ENCODE data around the gene EIF3L.

EIF3L gene

DNA sequence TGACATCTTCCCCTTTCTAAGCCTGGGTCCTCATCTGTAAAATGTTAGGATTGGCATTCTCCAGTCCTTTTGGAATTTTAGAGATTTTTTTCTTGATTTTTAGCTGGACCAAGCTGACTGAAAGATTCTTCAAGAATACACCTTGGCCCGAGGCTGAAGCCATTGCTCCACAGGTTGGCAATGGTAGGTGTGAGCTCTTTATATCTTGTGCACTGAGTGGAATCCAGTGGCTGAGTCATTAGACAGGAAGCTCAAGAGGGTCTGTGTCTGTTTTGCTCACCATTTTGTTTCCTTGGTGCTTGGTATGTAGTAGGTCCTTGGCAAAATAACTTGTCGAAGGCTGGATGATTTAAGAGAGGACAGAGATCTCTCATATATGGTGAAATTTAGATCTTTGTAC lies 6.2 kb downstream of the EIF3L start:
- DNase-seq, result no peak

- DNase-seq, result no peak
These were observed 11.7 kb downstream of the EIF3L start for GRCh38 chr22:37860796-37861421.

- DNase-seq, result no peak
These were observed 13.5 kb downstream of the EIF3L start for GRCh38 chr22:37862570-37863325.

DNA sequence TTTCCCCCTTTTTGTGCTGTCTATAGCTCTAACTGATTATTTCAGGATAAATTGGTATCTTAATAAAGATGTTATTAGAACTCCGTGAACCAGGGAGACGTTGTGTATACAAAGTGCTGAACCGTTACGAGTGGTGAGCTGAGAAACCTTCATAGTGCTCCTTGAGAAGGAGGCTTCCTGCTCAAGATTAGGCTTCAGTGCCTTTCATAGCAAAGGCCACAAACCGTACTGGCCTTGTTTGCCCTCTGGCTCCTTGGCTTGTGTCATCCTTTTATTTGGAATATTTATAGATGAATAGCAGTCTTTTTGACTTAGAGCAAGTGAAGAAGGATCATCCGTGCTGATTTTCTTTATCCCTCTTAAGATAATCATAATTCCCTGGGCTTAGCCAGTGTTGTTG lies 16.3 kb downstream of the EIF3L start:
- DNase-seq, result no peak

DNA sequence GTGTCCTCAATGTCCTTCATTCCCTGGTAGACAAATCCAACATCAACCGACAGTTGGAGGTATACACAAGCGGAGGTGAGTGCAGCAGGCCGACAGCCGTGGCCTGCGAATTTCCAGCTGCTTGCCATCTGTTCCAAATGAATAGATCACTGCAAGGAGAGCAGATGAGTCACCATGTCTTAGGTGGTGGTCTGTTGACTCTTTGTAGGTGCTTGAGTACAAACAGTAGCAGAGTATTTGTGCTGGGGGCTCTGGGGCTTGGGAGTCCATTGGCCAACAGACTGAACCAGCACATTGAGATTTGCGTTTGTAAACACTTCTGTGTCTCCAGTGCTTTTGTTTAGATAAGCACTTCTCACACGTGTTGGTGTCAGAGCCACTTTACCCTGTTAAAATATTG lies 21.1 kb downstream of the EIF3L start:
- DNase-seq, result no peak

DNA sequence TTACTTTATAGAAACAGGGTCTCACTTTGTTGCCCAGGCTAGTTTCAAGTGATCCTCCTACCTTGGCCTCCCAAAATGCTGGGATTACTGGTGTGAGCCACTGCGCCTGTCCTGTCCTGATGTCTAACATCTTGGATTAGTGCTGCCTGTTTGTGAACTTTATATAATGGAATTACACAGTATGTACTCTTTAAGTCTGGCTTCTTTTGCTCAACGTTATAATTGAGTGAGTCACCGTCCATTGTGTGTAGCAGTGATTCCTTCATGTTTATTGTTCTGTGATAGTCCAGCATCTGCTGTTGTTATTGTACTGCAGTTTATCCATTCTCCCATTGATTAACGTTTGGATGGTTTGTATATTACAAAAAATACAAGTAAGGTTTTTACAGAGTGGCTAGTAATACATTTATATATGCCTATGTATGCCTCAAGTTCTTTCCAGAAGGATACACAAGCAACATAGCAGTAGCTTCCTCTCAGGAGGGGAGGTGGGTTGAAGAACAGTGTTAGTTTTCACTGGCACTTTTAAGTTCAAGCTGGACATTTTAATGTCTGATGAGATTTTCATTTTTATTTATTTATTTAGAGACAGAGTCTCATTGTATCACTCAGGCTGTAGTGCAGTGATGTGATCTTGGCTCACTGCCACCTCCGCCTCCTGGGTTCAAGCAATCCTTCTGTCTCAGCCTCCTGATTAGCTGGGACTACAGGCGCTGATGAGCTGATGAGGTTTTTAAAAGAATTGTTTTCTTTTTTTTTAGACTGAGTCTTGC lies 31.6 kb downstream of the EIF3L start:
- DNase-seq, result no peak

- DNase-seq, result no peak
These were observed 35.2 kb downstream of the EIF3L start for GRCh38 chr22:37884420-37884819.

DNA sequence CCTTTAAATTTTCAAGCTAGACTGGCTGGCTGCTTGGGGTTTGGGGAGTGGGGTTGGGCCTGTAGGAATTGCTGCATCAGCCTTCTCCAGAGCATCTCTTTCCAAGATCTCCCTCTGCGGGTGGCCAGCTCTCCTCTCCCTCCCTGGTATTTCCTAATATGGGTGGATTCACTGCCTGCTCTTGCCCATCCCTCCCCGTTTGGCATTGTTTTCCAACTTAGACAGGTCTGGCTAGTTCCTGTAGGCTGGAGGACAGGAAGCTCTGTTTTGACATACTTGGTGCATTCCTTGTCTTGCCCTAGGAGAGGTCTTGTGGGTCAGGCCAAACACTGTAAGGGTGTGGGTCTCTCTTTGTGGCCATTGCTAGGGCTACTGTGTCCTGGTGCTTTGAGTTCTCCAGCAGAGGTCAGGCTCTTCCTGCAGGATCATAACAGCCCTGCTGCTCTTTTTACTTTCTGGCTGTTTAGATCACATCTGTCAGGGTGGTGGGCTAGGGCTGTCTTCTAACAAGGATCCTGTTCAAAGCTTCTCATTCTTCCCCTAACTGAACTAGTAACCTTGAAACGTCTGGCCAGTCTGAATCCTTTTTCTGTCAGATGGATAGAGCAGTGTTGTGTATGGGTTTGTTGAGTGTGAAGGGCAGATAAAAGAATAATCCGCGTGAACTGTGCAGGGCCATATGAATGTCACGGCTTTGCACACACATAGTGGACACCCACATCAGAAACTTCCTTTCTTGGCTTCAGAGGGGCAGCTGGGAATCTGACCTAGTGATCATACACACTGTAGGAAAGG lies 38.6 kb downstream of the EIF3L start:
- DNase-seq, result peak in 1 of 2 donors; percentile 8

GRCh38 chr22:37891926-37892325 lies 42.7 kb downstream of the EIF3L start:
- DNase-seq, result no peak

- DNase-seq, result no peak
These were observed 43.5 kb downstream of the EIF3L start for GRCh38 chr22:37892566-37893335.

GRCh38 chr22:37893583-37893983 lies 44.4 kb downstream of the EIF3L start:
- no peak for DNase-seq

- no peak for DNase-seq
These were observed 45.9 kb downstream of the EIF3L start for GRCh38 chr22:37894939-37895670.

- DNase-seq, result peak; percentile 46 to 67
These were observed 47.0 kb downstream of the EIF3L start for GRCh38 chr22:37896181-37896592.

- DNase-seq, result no peak
These were observed 47.7 kb downstream of the EIF3L start for GRCh38 chr22:37896939-37897338.

DNA sequence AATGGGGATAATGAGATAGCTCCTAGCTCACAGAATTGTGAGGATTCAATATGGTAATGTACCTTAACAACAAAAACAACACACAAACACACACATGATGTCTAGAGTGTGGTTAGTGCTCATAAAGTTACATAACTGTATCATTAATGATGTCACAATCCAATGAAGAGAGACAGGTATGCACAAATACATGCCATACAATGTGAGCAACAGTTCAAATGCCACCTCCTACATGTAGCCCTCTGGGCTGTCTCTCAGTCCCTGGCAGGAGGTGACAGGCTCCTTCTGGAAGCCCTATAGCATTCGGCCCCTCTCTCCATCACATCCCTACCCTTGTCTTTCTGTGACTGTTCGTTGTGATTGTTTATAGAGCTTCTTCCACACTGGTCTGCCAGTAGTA lies 48.6 kb downstream of the EIF3L start:
- no peak for DNase-seq

DNA sequence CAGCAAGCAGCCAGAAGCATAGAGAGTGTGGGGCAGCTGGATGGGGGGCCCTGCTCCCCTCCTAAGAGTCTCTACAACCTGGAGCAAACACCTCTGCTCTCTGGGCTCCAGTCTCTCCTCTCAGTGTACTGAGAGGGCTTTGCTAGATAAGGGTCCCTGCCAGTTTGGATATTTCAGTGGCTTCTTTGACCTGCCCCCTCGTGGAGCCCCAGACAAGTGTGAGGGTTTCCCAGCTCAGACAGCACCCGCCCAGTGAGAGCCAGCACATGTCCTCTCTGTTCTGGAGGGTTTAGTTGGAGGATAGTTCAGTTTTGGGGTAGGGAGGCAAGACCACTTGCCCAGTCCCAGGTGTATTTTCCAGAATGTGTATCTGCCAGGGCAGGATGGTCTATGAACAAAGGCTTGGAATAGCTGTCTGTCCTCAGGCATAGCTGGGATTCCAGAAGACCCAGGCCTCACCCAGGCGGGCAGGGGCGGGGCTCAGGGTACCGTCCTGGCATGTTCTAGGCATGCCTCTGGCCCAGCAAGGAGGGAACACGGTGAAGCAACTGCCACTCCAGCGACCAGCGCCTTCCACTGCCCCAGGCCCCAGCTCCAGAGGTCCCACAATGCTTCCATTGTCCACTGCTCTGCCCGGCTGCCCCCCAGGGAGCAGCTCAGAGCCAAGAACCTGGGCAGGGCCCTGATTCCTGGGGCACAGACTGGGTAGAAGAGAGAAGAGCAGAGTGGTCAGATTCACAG lies 49.4 kb downstream of the EIF3L start:
- no peak for DNase-seq

- peak in 1 of 2 donors; percentile 8 for DNase-seq
These were observed 55.6 kb downstream of the EIF3L start for GRCh38 chr22:37904572-37905533.

GRCh38 chr22:37905534-37906363 lies 56.5 kb downstream of the EIF3L start, which contains the start of gene MICALL1:
MICALL1 (plus strand) TSS chr22:37906297; CDS start chr22:37906423, 126 bp downstream.
- DNase-seq, result peak; percentile 58 to 73

Measured in CD4-positive, alpha-beta T cell treated with Interferon alpha-2 for 1 hour (primary cell).